Measurements from ENCODE around the gene AHNAK.
A peak's percentile ranks its signal among the peaks of the same experiment; 100 is the strongest.

Gene AHNAK

DNA sequence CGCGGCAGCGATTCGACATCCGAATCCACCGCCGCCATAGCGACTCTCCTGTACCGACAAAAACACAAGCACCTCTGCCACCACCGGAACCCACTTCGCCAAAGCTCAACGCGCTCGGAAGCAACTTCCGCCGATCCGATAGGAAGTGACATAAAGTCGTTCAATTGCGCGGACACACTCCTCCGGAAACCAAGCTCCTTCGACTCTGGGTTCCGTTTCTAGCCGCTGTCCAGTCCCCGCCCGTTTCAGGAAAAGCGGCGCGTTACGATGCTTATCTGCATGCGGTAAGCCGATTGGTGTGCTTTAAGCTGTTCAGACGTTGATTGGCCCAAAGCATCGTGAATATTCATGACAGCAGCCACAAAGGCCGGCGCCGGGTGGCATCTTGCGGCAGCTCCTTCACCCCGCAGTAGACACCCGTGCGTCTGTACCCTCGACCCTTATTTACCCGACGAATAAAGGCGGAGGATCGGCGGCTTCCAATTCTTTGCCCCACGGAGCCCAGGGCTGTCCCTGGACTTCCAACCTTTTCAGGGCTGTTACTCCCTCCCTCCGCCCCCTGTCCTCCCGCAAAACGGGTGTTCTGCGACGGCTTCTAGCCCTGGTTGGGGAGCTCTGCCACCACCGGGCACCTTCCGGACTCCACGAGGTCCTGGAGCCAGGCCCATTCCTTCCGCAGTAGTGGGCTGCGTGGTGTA lies 45.0 kb upstream of the AHNAK start, which contains the start of gene TUT1 (continued):
- peak; percentile 40; the same call in 1 of the 2 replicates for TF ChIP-seq ZNF664 (tag by site-specific recombination; IDR thresholded peaks at IDR 0.05)
- no peak for TF ChIP-seq ZNF747 (tag by site-specific recombination; IDR thresholded peaks at IDR 0.05)
- TF ChIP-seq ZNF558 (tag by site-specific recombination; IDR thresholded peaks at IDR 0.05), result peak; percentile 59; the same call in 1 of the 2 replicates
- TF ChIP-seq KLF10 (tag by site-specific recombination; IDR thresholded peaks at IDR 0.05), result peak; percentile 69
- TF ChIP-seq GFI1B (tag by site-specific recombination; IDR thresholded peaks at IDR 0.05), result no peak
- no peak for TF ChIP-seq ZNF184 (tag by site-specific recombination; IDR thresholded peaks at IDR 0.05)
- TF ChIP-seq ZBTB1 (tag by site-specific recombination; IDR thresholded peaks at IDR 0.05), result no peak
- TF ChIP-seq, protein P1, sequence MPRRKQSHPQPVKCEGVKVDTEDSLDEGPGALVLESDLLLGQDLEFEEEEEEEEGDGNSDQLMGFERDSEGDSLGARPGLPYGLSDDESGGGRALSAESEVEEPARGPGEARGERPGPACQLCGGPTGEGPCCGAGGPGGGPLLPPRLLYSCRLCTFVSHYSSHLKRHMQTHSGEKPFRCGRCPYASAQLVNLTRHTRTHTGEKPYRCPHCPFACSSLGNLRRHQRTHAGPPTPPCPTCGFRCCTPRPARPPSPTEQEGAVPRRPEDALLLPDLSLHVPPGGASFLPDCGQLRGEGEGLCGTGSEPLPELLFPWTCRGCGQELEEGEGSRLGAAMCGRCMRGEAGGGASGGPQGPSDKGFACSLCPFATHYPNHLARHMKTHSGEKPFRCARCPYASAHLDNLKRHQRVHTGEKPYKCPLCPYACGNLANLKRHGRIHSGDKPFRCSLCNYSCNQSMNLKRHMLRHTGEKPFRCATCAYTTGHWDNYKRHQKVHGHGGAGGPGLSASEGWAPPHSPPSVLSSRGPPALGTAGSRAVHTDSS (tag by site-specific recombination; IDR thresholded peaks at IDR 0.05), result 0 out of 2 replicates have a peak, but pooled peaks have one; percentile 26
- TF ChIP-seq ZNF112 (tag by site-specific recombination; IDR thresholded peaks at IDR 0.05), result no peak
- TF ChIP-seq ZNF768 (tag by site-specific recombination; IDR thresholded peaks at IDR 0.05), result no peak
- TF ChIP-seq, protein P2, sequence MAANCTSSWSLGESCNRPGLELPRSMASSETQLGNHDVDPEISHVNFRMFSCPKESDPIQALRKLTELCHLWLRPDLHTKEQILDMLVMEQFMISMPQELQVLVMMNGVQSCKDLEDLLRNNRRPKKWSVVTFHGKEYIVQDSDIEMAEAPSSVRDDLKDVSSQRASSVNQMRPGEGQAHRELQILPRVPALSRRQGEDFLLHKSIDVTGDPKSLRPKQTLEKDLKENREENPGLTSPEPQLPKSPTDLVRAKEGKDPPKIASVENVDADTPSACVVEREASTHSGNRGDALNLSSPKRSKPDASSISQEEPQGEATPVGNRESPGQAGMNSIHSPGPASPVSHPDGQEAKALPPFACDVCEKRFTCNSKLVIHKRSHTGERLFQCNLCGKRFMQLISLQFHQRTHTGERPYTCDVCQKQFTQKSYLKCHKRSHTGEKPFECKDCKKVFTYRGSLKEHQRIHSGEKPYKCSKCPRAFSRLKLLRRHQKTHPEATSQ (tag by site-specific recombination; IDR thresholded peaks at IDR 0.05), result 0 out of 2 replicates have a peak, but pooled peaks have one; percentile 49
- TF ChIP-seq ZNF654 (tag by site-specific recombination; IDR thresholded peaks at IDR 0.05; ENCODE audit: low read depth), result no peak; the same call in 1 of the 2 replicates
- TF ChIP-seq, protein P3, sequence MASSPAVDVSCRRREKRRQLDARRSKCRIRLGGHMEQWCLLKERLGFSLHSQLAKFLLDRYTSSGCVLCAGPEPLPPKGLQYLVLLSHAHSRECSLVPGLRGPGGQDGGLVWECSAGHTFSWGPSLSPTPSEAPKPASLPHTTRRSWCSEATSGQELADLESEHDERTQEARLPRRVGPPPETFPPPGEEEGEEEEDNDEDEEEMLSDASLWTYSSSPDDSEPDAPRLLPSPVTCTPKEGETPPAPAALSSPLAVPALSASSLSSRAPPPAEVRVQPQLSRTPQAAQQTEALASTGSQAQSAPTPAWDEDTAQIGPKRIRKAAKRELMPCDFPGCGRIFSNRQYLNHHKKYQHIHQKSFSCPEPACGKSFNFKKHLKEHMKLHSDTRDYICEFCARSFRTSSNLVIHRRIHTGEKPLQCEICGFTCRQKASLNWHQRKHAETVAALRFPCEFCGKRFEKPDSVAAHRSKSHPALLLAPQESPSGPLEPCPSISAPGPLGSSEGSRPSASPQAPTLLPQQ (tag by site-specific recombination; IDR thresholded peaks at IDR 0.05), result peak; percentile 92
- TF ChIP-seq ZNF560 (tag by site-specific recombination; IDR thresholded peaks at IDR 0.05; ENCODE audit: borderline replicate concordance), result no peak
- TF ChIP-seq, protein P4, sequence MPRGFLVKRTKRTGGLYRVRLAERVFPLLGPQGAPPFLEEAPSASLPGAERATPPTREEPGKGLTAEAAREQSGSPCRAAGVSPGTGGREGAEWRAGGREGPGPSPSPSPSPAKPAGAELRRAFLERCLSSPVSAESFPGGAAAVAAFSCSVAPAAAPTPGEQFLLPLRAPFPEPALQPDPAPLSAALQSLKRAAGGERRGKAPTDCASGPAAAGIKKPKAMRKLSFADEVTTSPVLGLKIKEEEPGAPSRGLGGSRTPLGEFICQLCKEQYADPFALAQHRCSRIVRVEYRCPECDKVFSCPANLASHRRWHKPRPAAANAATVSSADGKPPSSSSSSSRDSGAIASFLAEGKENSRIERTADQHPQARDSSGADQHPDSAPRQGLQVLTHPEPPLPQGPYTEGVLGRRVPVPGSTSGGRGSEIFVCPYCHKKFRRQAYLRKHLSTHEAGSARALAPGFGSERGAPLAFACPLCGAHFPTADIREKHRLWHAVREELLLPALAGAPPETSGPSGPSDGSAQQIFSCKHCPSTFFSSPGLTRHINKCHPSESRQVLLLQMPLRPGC (tag by site-specific recombination; IDR thresholded peaks at IDR 0.05), result peak; percentile 88
- TF ChIP-seq, protein P5, sequence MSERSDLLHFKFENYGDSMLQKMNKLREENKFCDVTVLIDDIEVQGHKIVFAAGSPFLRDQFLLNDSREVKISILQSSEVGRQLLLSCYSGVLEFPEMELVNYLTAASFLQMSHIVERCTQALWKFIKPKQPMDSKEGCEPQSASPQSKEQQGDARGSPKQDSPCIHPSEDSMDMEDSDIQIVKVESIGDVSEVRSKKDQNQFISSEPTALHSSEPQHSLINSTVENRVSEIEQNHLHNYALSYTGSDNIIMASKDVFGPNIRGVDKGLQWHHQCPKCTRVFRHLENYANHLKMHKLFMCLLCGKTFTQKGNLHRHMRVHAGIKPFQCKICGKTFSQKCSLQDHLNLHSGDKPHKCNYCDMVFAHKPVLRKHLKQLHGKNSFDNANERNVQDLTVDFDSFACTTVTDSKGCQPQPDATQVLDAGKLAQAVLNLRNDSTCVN (tag by site-specific recombination; optimal IDR thresholded peaks at IDR 0.05), result peak; percentile 49
- peak; percentile 93 for TF ChIP-seq KLF16 (tag by site-specific recombination; IDR thresholded peaks at IDR 0.05)
- peak; percentile 91 for TF ChIP-seq ZEB2 (tag by site-specific recombination; IDR thresholded peaks at IDR 0.05)
- peak; percentile 97 for TF ChIP-seq ZNF629 (tag by site-specific recombination; IDR thresholded peaks at IDR 0.05)
- TF ChIP-seq, protein P6, sequence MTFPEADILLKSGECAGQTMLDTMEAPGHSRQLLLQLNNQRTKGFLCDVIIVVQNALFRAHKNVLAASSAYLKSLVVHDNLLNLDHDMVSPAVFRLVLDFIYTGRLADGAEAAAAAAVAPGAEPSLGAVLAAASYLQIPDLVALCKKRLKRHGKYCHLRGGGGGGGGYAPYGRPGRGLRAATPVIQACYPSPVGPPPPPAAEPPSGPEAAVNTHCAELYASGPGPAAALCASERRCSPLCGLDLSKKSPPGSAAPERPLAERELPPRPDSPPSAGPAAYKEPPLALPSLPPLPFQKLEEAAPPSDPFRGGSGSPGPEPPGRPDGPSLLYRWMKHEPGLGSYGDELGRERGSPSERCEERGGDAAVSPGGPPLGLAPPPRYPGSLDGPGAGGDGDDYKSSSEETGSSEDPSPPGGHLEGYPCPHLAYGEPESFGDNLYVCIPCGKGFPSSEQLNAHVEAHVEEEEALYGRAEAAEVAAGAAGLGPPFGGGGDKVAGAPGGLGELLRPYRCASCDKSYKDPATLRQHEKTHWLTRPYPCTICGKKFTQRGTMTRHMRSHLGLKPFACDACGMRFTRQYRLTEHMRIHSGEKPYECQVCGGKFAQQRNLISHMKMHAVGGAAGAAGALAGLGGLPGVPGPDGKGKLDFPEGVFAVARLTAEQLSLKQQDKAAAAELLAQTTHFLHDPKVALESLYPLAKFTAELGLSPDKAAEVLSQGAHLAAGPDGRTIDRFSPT (tag by site-specific recombination; IDR thresholded peaks at IDR 0.05), result peak; percentile 92; the same call in 1 of the 2 replicates
- TF ChIP-seq ZNF670 (tag by site-specific recombination; IDR thresholded peaks at IDR 0.05; ENCODE audit: low read depth), result no peak
- TF ChIP-seq OSR2 (tag by site-specific recombination; IDR thresholded peaks at IDR 0.05), result 0 out of 2 replicates have a peak, but pooled peaks have one; percentile 27
- TF ChIP-seq PRDM1 (tag by site-specific recombination; IDR thresholded peaks at IDR 0.05), result no peak
- TF ChIP-seq ZNF623 (tag by site-specific recombination; IDR thresholded peaks at IDR 0.05), result no peak
- peak; percentile 94 for TF ChIP-seq ZXDB (tag by site-specific recombination; IDR thresholded peaks at IDR 0.05)
- TF ChIP-seq, protein P7, sequence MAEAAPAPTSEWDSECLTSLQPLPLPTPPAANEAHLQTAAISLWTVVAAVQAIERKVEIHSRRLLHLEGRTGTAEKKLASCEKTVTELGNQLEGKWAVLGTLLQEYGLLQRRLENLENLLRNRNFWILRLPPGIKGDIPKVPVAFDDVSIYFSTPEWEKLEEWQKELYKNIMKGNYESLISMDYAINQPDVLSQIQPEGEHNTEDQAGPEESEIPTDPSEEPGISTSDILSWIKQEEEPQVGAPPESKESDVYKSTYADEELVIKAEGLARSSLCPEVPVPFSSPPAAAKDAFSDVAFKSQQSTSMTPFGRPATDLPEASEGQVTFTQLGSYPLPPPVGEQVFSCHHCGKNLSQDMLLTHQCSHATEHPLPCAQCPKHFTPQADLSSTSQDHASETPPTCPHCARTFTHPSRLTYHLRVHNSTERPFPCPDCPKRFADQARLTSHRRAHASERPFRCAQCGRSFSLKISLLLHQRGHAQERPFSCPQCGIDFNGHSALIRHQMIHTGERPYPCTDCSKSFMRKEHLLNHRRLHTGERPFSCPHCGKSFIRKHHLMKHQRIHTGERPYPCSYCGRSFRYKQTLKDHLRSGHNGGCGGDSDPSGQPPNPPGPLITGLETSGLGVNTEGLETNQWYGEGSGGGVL (tag by site-specific recombination; IDR thresholded peaks at IDR 0.05), result no peak
- no peak for TF ChIP-seq ZNF274 (IDR thresholded peaks at IDR 0.05; ENCODE audit: low read length)
- no peak for TF ChIP-seq ZNF274 (tag by site-specific recombination; IDR thresholded peaks at IDR 0.05; ENCODE audit: borderline replicate concordance)
- TF ChIP-seq ZNF776 (tag by site-specific recombination; IDR thresholded peaks at IDR 0.05; ENCODE audit: borderline replicate concordance), result no peak

Data from HEK293 (cell line).